PC-3 (cell line): ENCODE measurements around the gene LDLR.

Experiments
- EZH2phosphoT487 ChIP-seq: fragments of 300-600 bp; sonication (generic); IDR thresholded peaks from 2 replicates; pipeline ENCODE4 v1.6.1; 2018; ENCODE audit warnings: mild to moderate bottlenecking, antibody characterized with exemption, low read length, borderline replicate concordance
- TF ChIP-seq, protein P1 (sequence below): fragments of 300-600 bp; sonication (generic); conservative IDR thresholded peaks from 2 replicates; pipeline ENCODE4 v1.5.1; 2017; ENCODE audit warnings: antibody characterized with exemption, low read depth, mild to moderate bottlenecking, low read length

DNA sequence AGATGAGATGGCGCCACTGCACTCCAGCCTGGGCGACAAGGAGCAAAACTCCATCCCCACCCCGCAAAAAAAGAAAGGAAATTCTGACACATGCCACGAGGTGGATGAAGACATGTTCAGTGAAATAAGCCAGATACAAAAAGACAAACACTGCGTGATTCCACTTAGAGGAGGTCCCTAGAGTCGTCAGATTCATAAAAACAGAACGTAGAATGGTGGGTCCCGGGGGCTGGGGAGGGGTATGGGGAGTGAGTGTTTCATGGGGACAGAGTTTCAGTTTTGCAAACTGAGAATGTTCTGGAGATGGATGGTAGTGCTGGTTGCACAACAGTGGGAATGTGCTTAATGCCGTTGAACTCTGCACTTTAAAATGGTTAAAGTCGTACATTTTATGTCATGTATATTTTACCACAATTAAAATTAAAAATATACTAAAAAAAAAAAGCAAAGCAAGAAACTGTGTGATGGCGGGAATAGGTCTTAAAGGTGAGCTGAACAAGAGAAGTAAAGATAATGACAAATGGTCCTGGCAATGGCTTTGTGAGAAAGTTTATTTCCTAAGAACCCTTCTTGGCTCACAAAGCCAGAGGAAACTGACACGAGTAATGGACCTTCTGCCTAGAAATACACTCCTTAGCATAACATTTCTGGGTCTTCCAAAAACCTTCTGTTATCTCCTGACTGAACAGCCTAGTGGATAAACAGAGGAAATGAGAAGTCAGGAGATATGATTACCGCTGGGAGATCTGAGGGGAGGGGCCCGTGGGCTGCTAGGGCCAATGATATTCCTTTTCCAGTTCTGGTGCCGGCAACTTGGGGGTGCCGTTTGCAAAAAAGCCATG is 70.6 kb downstream of the LDLR start:
- TF ChIP-seq, protein P1, sequence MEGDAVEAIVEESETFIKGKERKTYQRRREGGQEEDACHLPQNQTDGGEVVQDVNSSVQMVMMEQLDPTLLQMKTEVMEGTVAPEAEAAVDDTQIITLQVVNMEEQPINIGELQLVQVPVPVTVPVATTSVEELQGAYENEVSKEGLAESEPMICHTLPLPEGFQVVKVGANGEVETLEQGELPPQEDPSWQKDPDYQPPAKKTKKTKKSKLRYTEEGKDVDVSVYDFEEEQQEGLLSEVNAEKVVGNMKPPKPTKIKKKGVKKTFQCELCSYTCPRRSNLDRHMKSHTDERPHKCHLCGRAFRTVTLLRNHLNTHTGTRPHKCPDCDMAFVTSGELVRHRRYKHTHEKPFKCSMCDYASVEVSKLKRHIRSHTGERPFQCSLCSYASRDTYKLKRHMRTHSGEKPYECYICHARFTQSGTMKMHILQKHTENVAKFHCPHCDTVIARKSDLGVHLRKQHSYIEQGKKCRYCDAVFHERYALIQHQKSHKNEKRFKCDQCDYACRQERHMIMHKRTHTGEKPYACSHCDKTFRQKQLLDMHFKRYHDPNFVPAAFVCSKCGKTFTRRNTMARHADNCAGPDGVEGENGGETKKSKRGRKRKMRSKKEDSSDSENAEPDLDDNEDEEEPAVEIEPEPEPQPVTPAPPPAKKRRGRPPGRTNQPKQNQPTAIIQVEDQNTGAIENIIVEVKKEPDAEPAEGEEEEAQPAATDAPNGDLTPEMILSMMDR: no peak
- TF ChIP-seq EZH2phosphoT487: no peak
